ENCODE data around the gene DTWD2.
"Not testable (repeated sequence)": the region's sequence is repeated elsewhere in the genome, so short reads cannot be mapped to it uniquely, and the experiment has no call there.

DTWD2 gene

DNA sequence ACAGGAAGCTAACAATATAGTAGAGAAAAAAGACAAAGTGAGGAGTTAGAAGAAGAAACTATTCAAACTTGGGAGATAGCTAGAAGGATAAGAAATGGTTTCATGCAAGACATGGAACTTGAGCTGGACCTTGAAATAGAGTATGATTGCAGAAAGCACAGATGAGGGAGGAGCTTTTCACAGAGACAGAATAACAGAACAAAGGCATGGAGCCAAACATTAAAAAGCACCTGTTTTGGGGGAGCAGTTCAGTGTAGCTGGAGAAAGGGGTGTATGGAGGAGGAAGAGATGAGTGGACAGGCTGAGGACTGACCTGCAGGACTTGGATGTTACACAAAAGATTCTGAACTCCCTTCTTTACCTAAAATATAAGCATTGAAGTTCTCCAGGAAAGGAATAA is 25.2 kb downstream of the DTWD2 start:
- no peak for TF ChIP-seq POLR2A (IDR thresholded peaks at IDR 0.05; ENCODE audit: extremely low read depth, insufficient read length)
- TF ChIP-seq, protein P1, sequence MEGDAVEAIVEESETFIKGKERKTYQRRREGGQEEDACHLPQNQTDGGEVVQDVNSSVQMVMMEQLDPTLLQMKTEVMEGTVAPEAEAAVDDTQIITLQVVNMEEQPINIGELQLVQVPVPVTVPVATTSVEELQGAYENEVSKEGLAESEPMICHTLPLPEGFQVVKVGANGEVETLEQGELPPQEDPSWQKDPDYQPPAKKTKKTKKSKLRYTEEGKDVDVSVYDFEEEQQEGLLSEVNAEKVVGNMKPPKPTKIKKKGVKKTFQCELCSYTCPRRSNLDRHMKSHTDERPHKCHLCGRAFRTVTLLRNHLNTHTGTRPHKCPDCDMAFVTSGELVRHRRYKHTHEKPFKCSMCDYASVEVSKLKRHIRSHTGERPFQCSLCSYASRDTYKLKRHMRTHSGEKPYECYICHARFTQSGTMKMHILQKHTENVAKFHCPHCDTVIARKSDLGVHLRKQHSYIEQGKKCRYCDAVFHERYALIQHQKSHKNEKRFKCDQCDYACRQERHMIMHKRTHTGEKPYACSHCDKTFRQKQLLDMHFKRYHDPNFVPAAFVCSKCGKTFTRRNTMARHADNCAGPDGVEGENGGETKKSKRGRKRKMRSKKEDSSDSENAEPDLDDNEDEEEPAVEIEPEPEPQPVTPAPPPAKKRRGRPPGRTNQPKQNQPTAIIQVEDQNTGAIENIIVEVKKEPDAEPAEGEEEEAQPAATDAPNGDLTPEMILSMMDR (IDR thresholded peaks at IDR 0.05; ENCODE audit: low read depth, low read length): no peak
- no peak for TF ChIP-seq MYC (IDR thresholded peaks at IDR 0.05; ENCODE audit: low read depth, low read length)
- TF ChIP-seq, protein P2, sequence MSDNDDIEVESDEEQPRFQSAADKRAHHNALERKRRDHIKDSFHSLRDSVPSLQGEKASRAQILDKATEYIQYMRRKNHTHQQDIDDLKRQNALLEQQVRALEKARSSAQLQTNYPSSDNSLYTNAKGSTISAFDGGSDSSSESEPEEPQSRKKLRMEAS (IDR thresholded peaks at IDR 0.05; ENCODE audit: low read depth, low read length): no peak
- no peak for DNase-seq (ENCODE audit: low read depth)
- no peak overlapping the region for H3K4me3 ChIP-seq (ENCODE audit: low read depth, low read length)

DNA sequence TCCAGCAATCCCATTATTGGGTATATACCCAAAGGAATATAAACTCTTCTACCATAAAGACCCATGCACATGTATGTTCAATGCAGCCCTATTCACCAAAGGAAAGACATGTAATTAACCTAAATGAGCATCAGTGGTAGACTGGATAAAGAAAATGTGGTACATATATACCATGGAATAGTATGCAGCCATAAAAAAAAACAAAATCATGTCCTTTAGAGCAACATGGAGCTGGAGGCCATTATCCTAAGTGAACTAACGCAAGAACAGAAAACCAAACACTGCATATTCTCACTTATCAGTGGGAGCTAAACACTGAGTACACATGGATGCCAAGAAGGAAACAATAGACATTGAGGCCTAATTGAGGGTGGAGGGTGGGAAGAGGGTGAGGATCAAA is 27.8 kb downstream of the DTWD2 start:
- TF ChIP-seq, protein P1 (IDR thresholded peaks at IDR 0.05; ENCODE audit: low read depth, low read length): no peak
- TF ChIP-seq MYC (IDR thresholded peaks at IDR 0.05; ENCODE audit: low read depth, low read length): no peak
- TF ChIP-seq POLR2A (IDR thresholded peaks at IDR 0.05; ENCODE audit: extremely low read depth, insufficient read length): no peak
- TF ChIP-seq, protein P2 (IDR thresholded peaks at IDR 0.05; ENCODE audit: low read depth, low read length): no peak
- no peak overlapping the region for H3K4me3 ChIP-seq (ENCODE audit: low read depth, low read length)
- DNase-seq (ENCODE audit: low read depth): no peak

DNA sequence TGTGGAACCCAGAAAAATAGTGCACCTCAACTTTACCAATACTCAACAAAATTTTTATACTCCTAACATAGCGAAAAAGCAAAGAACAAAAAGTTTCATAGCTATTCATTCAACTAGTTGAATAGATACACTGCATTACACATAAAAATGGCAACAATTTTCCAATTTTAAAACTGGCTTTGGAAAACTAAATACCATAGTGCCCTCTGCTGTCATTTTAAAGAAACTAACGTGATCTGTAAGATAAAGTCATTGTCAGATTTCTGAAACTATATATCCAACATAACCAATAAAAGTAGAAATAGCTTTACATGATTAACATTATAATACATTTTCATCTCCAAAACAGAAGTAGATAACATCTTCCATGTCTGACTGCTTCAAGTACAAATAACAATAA is 31.6 kb downstream of the DTWD2 start:
- peak; percentile 29 for DNase-seq (ENCODE audit: low read depth)
- TF ChIP-seq, protein P1 (IDR thresholded peaks at IDR 0.05; ENCODE audit: low read depth, low read length): peak; percentile 8
- TF ChIP-seq, protein P2 (IDR thresholded peaks at IDR 0.05; ENCODE audit: low read depth, low read length): no peak
- TF ChIP-seq POLR2A (IDR thresholded peaks at IDR 0.05; ENCODE audit: extremely low read depth, insufficient read length): no peak
- no peak overlapping the region for H3K4me3 ChIP-seq (ENCODE audit: low read depth, low read length)

DNA sequence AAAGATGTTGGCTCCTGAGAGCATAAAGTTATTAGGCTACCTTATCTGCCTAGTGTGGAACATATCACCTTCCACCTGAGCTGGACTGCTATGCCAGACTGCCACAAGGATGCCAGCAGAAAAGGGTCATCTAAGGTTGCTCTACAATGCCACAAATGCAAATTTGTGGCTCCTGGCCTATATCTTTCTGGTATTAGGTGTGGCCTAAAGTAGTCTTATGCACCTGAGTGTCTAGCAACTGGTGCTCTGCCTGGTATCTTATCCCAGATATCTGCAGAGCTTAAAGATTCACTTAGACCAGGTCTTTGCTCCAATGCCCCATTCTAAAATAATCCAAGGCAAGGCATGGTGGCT is 34.7 kb downstream of the DTWD2 start:
- H3K4me3 ChIP-seq (ENCODE audit: low read depth, low read length): no peak overlapping the region
- TF ChIP-seq MYC (IDR thresholded peaks at IDR 0.05; ENCODE audit: low read depth, low read length): no peak
- TF ChIP-seq, protein P2 (IDR thresholded peaks at IDR 0.05; ENCODE audit: low read depth, low read length): no peak
- TF ChIP-seq, protein P1 (IDR thresholded peaks at IDR 0.05; ENCODE audit: low read depth, low read length): no peak
- TF ChIP-seq POLR2A (IDR thresholded peaks at IDR 0.05; ENCODE audit: extremely low read depth, insufficient read length): no peak
- no peak for DNase-seq (ENCODE audit: low read depth)

DNA sequence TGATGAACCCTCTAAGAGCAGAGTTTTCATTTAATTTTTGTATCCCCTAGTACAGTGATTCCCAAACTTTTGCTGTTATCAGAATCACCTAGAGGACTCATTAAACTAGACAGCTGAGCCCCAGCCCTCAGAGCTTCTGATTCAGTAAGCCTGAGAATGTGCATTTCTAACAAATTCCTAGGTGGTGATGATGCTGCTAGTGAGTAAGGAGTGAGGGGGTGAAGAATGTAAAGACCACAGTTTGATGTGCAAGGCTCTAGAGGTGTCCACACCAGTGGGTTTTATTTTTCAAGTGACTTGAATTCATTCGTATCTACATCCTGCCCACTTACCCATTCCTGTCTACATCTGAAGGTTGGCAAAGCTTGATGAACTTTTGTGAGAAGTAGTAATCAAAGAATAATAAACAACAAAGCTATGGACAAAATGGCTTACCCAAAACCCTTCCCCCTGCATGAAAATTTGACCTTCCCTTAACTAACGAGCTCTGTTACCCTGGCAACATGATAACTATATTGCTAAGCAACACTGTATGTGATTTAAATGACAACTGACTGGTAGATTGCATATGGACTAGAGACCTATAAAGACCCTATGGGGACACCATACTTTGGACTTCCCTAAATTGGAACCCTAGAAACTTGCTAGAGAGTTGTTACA is 35.2 kb downstream of the DTWD2 start:
- DNase-seq (ENCODE audit: low read depth): peak; percentile 1
- TF ChIP-seq POLR2A (IDR thresholded peaks at IDR 0.05; ENCODE audit: extremely low read depth, insufficient read length): no peak
- TF ChIP-seq, protein P2 (IDR thresholded peaks at IDR 0.05; ENCODE audit: low read depth, low read length): no peak
- TF ChIP-seq, protein P1 (IDR thresholded peaks at IDR 0.05; ENCODE audit: low read depth, low read length): no peak
- no peak for TF ChIP-seq MYC (IDR thresholded peaks at IDR 0.05; ENCODE audit: low read depth, low read length)
- no peak overlapping the region for H3K4me3 ChIP-seq (ENCODE audit: low read depth, low read length)

DNA sequence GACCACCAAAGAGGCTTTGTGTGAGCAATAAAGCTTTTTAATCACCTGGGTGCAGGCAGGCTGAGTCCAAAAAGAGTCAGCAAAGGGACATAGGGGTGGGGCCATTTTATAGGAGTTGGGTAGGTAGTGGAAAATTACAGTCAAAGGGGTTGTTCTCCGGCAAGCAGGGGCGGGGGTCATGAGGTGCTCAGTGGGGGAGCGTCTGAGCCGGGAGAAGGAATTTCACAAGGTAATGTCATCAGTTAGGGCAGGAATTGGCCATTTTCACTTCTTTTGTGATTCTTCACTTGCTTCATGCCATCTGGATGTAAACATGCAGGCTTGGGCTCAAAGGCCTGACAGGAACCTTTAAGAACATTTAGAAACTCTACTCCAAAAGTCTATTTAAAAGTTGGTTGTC is 36.0 kb downstream of the DTWD2 start:
- H3K4me3 ChIP-seq (ENCODE audit: low read depth, low read length); DNase-seq (ENCODE audit: low read depth): not testable (repeated sequence)

DNA sequence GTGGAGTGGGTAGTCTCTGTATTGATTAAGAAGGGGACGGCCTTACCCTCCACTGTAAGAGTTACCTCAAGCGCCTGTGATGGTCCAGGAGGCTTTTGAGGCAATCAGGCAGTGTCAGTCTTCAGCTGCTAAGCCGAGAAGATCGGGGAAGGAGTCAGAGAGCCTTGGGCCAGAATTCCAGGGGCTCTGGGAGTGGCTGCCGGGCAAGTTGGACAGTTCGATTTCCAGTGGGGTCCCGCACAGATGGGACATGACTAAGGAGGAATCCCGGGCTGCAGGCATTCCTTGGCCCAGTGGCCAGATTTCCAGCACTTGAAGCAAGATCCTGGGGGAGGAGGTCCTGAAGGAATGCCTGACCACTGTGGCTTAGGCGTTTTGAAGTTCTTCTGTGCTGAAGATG is 38.0 kb downstream of the DTWD2 start:
- not testable (repeated sequence) for H3K4me3 ChIP-seq (ENCODE audit: low read depth, low read length); DNase-seq (ENCODE audit: low read depth)
